SH-SY5Y (cell line): ENCODE results near the gene PLCB4.

Source experiments
- GATA2 ChIP-seq: IDR thresholded peaks from 2 replicates; pipeline ENCODE4 v1.6.1; 2011; ENCODE audit warnings: mild to moderate bottlenecking, low read depth, low read length
- GATA3 ChIP-seq: IDR thresholded peaks from 2 replicates; pipeline ENCODE4 v1.6.1; 2011; ENCODE audit warnings: low read depth, mild to moderate bottlenecking, low read length, moderate library complexity

PLCB4 gene

DNA sequence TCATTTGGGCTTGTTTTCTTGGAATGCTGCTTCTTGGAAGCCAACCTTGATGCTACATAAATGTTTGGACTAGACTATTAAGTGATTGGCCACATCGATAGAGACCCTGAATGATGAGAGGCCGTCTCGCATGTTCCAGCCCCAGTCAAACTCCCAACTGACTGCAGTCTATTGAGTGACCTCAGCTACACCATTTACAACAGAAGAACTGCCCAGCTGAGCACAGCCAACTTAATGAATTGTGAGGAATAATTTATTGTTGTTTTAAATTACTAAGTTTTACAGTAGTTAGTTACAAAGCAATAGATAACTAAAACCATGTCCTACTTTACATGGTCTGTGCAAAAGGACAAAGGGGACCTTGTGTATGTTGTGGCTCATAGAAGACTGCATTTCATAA lies 63.0 kb downstream of the PLCB4 start:
- TF ChIP-seq GATA2, result no peak
- no peak for TF ChIP-seq GATA3

DNA sequence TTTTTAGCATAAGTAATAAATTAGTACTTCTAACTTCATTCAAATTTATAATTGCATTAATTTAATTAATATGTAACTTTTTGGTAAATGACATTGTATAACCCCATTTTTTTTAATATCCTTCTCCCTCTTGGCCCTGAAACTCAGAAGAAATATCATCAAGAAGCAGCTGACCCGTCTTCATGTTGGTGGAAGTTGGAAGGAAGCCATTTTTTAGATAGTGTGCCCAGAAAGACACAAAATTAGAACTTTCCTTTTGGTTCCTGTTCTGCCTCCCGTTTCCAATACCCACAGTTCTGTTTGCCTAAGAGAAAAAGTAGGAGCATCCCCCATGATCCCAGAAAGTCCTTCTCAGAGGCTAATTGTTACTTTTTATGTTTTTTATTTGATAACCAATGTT lies 65.5 kb downstream of the PLCB4 start:
- no peak for TF ChIP-seq GATA3
- no peak for TF ChIP-seq GATA2

GRCh38 chr20:9136114-9136513 lies 67.2 kb downstream of the PLCB4 start:
- TF ChIP-seq GATA2, result no peak
- no peak for TF ChIP-seq GATA3

- no peak for TF ChIP-seq GATA3
- no peak for TF ChIP-seq GATA2
Observed at GRCh38 chr20:9137001-9137400, 68.1 kb downstream of the PLCB4 start.

GRCh38 chr20:9139106-9139833 lies 70.4 kb downstream of the PLCB4 start:
- TF ChIP-seq GATA3, result no peak
- no peak for TF ChIP-seq GATA2

GRCh38 chr20:9140162-9140760 lies 71.4 kb downstream of the PLCB4 start:
- no peak for TF ChIP-seq GATA3
- TF ChIP-seq GATA2, result no peak

DNA sequence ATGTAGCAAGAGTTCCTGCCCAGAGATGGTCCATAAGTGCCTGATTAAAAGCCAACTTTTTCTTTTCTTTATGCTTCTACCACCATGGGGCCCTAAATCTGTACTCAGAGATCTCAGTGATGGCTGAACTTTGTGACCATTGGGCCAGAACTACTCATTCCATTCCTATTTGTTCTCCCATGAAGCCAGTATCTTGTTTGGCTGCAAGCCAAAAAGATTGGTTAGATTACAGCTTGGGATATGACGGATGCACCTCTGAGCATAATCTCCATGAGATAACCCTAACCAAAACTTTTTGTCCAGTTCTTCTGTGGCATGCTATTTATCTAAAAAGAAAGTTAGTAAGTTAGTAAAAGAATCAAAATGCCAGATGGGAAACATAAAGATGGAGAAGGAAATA lies 72.2 kb downstream of the PLCB4 start:
- TF ChIP-seq GATA2, result no peak
- TF ChIP-seq GATA3, result no peak

DNA sequence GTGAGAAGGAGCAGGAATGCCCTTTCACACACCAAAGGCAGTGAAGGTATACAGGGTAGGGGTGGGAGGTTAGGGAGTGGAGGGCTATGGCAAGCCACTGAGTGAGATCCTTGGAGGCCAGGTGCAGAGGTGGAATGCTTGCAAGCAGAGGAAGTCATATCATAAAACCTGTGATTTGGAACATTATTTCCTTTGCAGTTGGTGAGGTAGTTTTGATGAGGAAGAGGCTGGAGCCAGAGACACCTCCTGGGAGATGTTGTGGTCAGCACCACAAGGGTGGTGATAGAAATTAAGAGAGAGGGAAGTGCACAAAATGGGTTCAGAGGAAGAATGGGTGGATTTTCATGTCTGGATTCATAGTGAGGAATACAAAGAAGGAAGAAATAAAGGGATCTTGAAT lies 73.0 kb downstream of the PLCB4 start:
- TF ChIP-seq GATA2 (no peak), GATA3 (no peak)

DNA sequence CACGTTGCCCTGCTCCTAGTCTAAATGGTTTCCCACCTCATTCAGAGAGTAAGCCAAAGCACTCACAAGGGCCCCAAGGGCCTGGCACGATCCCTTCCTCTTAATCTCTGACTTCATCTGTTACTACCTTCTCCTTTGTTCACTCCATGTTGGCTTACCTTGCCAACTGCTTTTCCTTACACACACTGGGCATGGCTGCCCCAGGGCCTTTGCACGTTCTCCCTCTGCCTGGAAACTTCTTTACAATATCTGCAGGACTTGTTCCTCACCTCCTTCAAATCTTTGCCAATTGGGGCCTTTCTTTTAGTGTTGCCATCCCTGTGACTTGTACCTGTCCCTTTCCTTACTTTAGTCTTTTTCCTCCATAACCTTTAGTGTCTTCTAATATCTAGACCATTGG lies 73.9 kb downstream of the PLCB4 start:
- TF ChIP-seq GATA3 (no peak), GATA2 (no peak)

- TF ChIP-seq GATA2 (no peak), GATA3 (no peak)
Observed at GRCh38 chr20:9143926-9144325, 75.0 kb downstream of the PLCB4 start.

GRCh38 chr20:9144643-9145042 lies 75.8 kb downstream of the PLCB4 start:
- TF ChIP-seq GATA3 (no peak), GATA2 (no peak)

DNA sequence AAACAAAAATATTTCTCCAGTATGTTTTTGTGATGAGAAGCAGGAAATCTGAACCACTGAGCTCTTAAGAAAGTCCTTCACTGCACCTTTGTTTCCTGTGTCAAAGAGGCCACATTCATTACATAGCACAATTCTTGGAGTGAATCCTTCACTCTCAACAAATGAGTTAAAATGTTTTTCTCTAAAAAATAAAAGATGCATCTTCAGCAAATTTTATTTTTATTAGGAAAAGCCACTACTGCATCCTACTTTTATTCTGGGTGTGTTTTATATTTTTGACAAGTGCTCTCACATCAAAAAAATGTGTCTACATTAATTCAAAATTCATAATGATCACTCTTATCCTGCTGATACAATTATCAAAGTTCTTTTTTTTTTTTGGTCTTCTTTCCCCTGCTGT lies 76.3 kb downstream of the PLCB4 start:
- TF ChIP-seq GATA2, result no peak
- no peak for TF ChIP-seq GATA3

DNA sequence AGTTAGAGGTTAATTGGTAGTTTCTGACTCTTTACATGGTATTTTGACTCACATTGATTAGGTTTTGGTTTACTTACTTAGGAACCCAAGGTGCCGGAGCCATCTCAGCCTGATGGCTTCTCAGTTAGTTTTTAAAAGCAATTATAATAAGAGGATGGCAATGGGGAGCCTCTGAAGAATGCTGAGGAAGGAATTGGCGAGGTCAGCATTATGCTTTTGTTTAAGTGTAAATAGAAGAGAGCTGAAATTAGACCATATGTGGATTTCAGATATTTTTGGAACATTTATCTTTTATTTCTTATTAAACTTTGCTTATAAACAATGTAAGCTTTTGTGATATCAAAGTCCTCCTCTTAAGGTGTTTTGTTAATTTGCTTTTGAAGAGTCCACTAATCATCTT lies 77.8 kb downstream of the PLCB4 start:
- TF ChIP-seq GATA3 (no peak), GATA2 (no peak)

DNA sequence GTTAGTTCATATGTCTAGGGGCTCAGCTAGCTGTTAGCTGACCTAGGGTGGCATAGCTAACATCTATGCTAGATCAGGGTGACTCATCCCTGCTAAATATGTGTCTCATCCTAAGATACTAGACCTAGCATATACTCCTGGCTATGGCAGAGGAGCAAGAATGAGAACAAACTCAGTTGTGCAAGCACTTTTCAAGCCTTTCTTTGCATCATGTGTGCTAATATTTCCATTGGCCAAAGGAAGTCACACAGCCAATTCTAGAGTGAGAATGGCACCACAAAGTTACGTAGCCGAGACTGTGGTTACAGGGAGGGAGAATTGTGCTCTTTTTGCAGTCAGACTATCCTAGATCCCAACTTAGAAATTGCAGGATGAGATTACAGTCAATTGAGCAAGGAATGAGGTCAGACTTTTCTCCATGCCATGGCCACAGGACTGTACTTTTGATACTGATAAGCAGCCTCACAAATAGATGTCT lies 78.7 kb downstream of the PLCB4 start:
- TF ChIP-seq GATA2 (no peak), GATA3 (no peak)

GRCh38 chr20:9148291-9148690 lies 79.4 kb downstream of the PLCB4 start:
- TF ChIP-seq GATA2 (no peak), GATA3 (no peak)

DNA sequence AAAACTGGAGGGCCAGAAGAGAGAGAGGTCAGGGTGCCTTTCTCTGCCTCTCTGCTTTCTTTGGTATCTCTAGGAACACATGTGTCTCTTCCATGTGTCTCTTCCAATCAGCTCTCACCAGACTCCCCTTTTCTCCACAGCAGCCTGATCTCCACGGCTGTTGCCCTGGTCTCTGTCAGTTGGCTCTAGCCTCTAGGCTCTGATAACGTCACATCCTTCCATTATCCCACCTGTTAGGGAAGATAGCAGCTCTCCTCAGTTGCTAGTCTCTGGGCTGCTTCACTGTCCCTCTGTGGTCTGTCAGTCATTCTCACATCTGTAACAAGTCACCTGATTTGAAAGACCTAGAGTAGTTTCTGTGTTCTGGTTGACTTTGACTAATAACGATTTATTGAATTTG lies 80.2 kb downstream of the PLCB4 start:
- TF ChIP-seq GATA2 (no peak), GATA3 (no peak)
